GM12878 (cell line): ENCODE data around the gene PRUNE1.

Experiments
- EP300 ChIP-seq, 2 experiments: fragments of 150-350 bp in 1 of 2; IDR thresholded peaks; 2 replicates each; pipeline ENCODE4 v1.6.1; 2011 to 2012; ENCODE audit warnings: low read depth in 2 of 2, low read length in 2 of 2, borderline replicate concordance in 1 of 2, improper control_type of control experiment in 1 of 2, inconsistent platforms in 1 of 2; ENCODE audit not compliant: control insufficient read depth in 1 of 2
- EZH2 ChIP-seq: IDR thresholded peaks from 2 replicates; pipeline ENCODE4 v1.6.1; 2012; ENCODE audit warnings: low read depth, mild to moderate bottlenecking, control low read depth, inconsistent platforms, low read length, borderline replicate concordance; ENCODE audit not compliant: control insufficient read depth
- KDM1A ChIP-seq: fragments of 200-600 bp; sonication (generic); IDR thresholded peaks from 2 replicates; pipeline ENCODE4 v1.6.1; 2016; ENCODE audit warnings: borderline replicate concordance
- MXI1 ChIP-seq: fragments of 150-350 bp; IDR thresholded peaks from 2 replicates; pipeline ENCODE4 v1.6.1; 2011; ENCODE audit warnings: low read depth, mild to moderate bottlenecking, inconsistent platforms, low read length, improper control_type of control experiment
- NFIC ChIP-seq: IDR thresholded peaks from 2 replicates; pipeline ENCODE4 v1.6.1; 2012; ENCODE audit warnings: low read depth, mild to moderate bottlenecking, inconsistent platforms, low read length, moderate library complexity
- POLR2AphosphoS5 ChIP-seq: IDR thresholded peaks from 2 replicates; pipeline ENCODE4 v1.6.1; 2011; ENCODE audit warnings: mild to moderate bottlenecking, low read length, inconsistent platforms
- SIX5 ChIP-seq: IDR thresholded peaks from 2 replicates; pipeline ENCODE4 v1.6.1; 2011; ENCODE audit warnings: mild to moderate bottlenecking, low read depth, low read length, moderate library complexity; ENCODE audit not compliant: severe bottlenecking
- TF ChIP-seq, protein P1 (sequence below), 3 experiments: IDR thresholded peaks in 2 of 3; conservative IDR thresholded peaks in 1 of 3; 2 replicates each; pipeline ENCODE4 v1.5.1; 2011; ENCODE audit warnings: low read depth in 3 of 3, low read length in 3 of 3, mild to moderate bottlenecking in 3 of 3, control low read depth in 2 of 3, moderate library complexity in 2 of 3, inconsistent platforms in 1 of 3, mixed read lengths in 1 of 3; ENCODE audit not compliant: control insufficient read depth in 2 of 3, insufficient read depth in 1 of 3; ENCODE audit errors: extremely low read depth in 1 of 3
- TF ChIP-seq, protein P2 (sequence below): fragments of 450-650 bp; IDR thresholded peaks from 2 replicates; pipeline ENCODE4 v1.6.1; 2014; ENCODE audit warnings: mild to moderate bottlenecking

DNA sequence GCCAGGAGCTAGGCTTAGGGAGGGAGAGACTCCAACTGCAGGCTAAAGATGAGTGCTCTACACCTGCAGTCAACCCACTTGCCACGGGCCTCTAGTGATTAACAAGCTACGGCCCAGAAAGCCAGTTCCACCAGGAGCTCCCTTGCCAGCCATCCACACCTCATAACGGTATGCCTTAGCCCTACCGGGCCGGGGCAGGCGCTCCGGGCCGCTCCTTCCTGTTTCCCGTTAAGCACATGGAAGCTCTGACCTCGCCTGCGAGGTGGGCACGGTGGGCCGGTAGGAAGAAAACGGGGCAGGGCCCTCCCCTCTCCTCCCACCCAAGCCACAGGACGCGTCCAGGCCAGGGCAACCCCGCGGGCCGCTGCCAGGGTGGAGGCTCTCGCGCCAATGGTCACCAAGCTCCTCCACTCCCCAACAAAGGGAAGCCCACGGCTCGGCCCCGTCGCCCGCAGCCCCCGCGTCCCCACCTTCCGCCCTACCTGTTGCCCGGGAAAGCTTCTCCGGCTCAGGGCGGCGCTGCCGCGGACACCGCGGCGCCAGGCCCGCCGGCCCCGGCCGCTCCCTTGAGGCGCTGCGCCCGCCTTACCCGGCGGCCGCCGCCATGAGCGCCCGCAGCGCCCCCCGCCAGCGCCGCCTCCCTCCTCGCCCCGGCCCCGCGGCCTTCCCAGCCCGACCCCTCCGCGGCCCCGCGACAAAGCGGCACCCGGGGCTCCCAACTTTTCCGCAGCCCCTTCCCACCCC, 34.2 kb upstream of the PRUNE1 start:
- TF ChIP-seq SIX5 (no peak), EZH2 (no peak), NFIC (no peak), EP300 (IDR thresholded peaks at IDR 0.05; ENCODE audit: borderline replicate concordance in 1 of 2, control insufficient read depth in 1 of 2, low read depth in 2 of 2, low read length in 2 of 2) (no peak), POLR2AphosphoS5 (no peak), MXI1 (no peak), KDM1A (no peak)
- TF ChIP-seq, protein P1, sequence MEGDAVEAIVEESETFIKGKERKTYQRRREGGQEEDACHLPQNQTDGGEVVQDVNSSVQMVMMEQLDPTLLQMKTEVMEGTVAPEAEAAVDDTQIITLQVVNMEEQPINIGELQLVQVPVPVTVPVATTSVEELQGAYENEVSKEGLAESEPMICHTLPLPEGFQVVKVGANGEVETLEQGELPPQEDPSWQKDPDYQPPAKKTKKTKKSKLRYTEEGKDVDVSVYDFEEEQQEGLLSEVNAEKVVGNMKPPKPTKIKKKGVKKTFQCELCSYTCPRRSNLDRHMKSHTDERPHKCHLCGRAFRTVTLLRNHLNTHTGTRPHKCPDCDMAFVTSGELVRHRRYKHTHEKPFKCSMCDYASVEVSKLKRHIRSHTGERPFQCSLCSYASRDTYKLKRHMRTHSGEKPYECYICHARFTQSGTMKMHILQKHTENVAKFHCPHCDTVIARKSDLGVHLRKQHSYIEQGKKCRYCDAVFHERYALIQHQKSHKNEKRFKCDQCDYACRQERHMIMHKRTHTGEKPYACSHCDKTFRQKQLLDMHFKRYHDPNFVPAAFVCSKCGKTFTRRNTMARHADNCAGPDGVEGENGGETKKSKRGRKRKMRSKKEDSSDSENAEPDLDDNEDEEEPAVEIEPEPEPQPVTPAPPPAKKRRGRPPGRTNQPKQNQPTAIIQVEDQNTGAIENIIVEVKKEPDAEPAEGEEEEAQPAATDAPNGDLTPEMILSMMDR (IDR thresholded peaks at IDR 0.05 in 2 of 3, conservative IDR thresholded peaks at IDR 0.05 in 1 of 3; ENCODE audit: control insufficient read depth in 2 of 3, extremely low read depth in 1 of 3, insufficient read depth in 1 of 3, low read depth in 3 of 3, low read length in 3 of 3), result no peak
- TF ChIP-seq, protein P2, sequence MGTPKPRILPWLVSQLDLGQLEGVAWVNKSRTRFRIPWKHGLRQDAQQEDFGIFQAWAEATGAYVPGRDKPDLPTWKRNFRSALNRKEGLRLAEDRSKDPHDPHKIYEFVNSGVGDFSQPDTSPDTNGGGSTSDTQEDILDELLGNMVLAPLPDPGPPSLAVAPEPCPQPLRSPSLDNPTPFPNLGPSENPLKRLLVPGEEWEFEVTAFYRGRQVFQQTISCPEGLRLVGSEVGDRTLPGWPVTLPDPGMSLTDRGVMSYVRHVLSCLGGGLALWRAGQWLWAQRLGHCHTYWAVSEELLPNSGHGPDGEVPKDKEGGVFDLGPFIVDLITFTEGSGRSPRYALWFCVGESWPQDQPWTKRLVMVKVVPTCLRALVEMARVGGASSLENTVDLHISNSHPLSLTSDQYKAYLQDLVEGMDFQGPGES, result no peak
